ENCODE measurements around the gene GPRC6A.
A peak's percentile ranks its signal among the peaks of the same experiment; 100 is the strongest.

GPRC6A gene

DNA sequence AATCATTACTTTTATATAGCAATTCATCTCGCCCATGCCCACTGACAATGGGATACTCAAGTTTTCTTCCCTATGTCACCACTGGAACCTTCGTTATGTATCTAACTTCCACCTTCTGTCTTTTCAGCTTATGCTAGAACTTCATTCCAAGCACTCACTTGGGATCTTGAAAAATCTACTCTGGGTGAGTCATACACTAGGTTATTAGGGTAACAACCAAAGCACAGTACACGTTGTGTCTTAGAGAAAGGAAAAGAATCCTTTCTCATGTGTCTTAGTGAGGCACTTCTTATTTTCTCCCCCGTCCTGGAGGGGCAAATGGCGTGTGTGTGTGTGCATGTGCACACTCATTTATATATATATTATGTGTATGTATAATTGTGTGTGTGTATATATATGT is 45.0 kb downstream of the GPRC6A start:
- Histone ChIP-seq H2BK15ac (ENCODE audit: low read depth, poor library complexity, severe bottlenecking) (no peak overlapping the region), H3K79me1 (replicated peaks; ENCODE audit: low read length, poor library complexity, severe bottlenecking) (no peaks in the 10 kb centered on the region), H3K23ac (ENCODE audit: low read length in 2 of 2) (no peak overlapping the region), H4K91ac (ENCODE audit: low read length) (no peak overlapping the region), H3K14ac (ENCODE audit: low read length in 2 of 2) (no peak overlapping the region), H3K4ac (ENCODE audit: low read depth in 1 of 2, low read length in 2 of 2) (no peak overlapping the region), H4K8ac (ENCODE audit: low read length) (no peak overlapping the region), H3K27me3 (ENCODE audit: control insufficient read depth in 1 of 2, insufficient read depth in 1 of 2, low read length in 2 of 2) (no peaks in the 10 kb centered on the region), H3K4me2 (ENCODE audit: low read length, poor library complexity, severe bottlenecking) (no peak overlapping the region), H2BK120ac (ENCODE audit: low read depth, low read length) (no peak overlapping the region), H2AFZ (ENCODE audit: low read depth, low read length) (no peak overlapping the region), H3K27ac (ENCODE audit: low read length, poor library complexity, severe bottlenecking) (no peak overlapping the region), H3K18ac (ENCODE audit: low read depth in 1 of 2, low read length in 2 of 2) (no peak overlapping the region), H3K9me3 (ENCODE audit: control insufficient read depth, low read length) (no peaks in the 10 kb centered on the region), H2BK12ac (ENCODE audit: low read length in 2 of 2) (no peak overlapping the region), H2AK5ac (ENCODE audit: low read length, severe bottlenecking) (no peak overlapping the region), H3K9ac (ENCODE audit: low read length) (no peak overlapping the region), H2BK5ac (ENCODE audit: low read depth, low read length, poor library complexity, severe bottlenecking) (no peak overlapping the region), H3K36me3 (ENCODE audit: control insufficient read depth in 1 of 2, insufficient read depth in 2 of 2, low read depth in 1 of 2, low read length in 2 of 2) (no peaks in the 10 kb centered on the region), H3K4me1 (ENCODE audit: control insufficient read depth, insufficient read depth, low read depth, low read length) (no peaks in the 10 kb centered on the region), H3K4me3 (ENCODE audit: insufficient read depth in 1 of 2, low read depth in 1 of 2, low read length in 2 of 2) (no peak overlapping the region)
- 80% methylated on average over 2 of the region's 5 CpGs for WGBS
- DNase-seq: peak; percentile 10

DNA sequence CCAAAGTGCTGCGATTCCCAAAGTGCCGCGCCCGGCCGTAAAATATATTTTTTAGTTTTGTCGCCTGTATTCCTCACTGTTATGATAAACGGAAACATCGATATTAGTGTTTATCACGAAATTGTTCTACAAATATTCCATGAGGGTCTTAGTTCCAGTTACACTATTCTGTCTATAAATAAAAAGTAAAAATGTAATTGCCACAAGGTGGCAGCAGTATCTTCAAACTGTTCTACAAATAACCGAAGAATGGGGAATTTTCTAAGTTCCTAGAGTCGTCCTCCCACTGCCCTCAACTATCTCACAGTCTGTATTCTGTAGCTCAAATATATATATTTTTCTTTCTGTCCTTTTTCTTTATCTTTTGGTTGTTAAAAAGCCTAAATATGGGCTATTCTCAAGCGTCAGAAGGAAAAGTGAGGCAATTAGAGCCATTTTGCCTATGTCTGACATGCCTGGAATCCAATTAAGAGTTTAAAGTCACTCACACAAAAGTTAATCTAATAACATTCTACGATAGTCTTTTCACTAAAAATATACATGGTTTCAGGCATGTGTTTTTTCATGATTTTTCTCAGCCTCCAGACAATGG is 49.2 kb downstream of the GPRC6A start:
- 63% methylated on average over 4 of the region's 13 CpGs for WGBS
- Histone ChIP-seq H2BK5ac (ENCODE audit: low read depth, low read length, poor library complexity, severe bottlenecking) (no peak overlapping the region), H2AFZ (ENCODE audit: low read depth, low read length) (no peak overlapping the region), H3K27me3 (ENCODE audit: control insufficient read depth in 1 of 2, insufficient read depth in 1 of 2, low read length in 2 of 2) (no peaks in the 10 kb centered on the region), H4K8ac (ENCODE audit: low read length) (no peak overlapping the region), H3K4me3 (ENCODE audit: insufficient read depth in 1 of 2, low read depth in 1 of 2, low read length in 2 of 2) (no peak overlapping the region), H3K9me3 (ENCODE audit: control insufficient read depth, low read length) (no peaks in the 10 kb centered on the region), H3K14ac (ENCODE audit: low read length in 2 of 2) (no peak overlapping the region), H2BK120ac (ENCODE audit: low read depth, low read length) (no peak overlapping the region), H3K23ac (ENCODE audit: low read length in 2 of 2) (no peak overlapping the region), H3K4me1 (ENCODE audit: control insufficient read depth, insufficient read depth, low read depth, low read length) (no peaks in the 10 kb centered on the region), H3K9ac (ENCODE audit: low read length) (peak overlapping the region; percentile 54), H3K79me1 (replicated peaks; ENCODE audit: low read length, poor library complexity, severe bottlenecking) (no peaks in the 10 kb centered on the region), H3K27ac (ENCODE audit: low read length, poor library complexity, severe bottlenecking) (no peak overlapping the region), H2AK5ac (ENCODE audit: low read length, severe bottlenecking) (no peak overlapping the region), H2BK15ac (ENCODE audit: low read depth, poor library complexity, severe bottlenecking) (no peak overlapping the region), H3K18ac (ENCODE audit: low read depth in 1 of 2, low read length in 2 of 2) (no peak overlapping the region), H3K4ac (ENCODE audit: low read depth in 1 of 2, low read length in 2 of 2) (no peak overlapping the region), H2BK12ac (ENCODE audit: low read length in 2 of 2) (no peak overlapping the region), H4K91ac (ENCODE audit: low read length) (no peak overlapping the region), H3K36me3 (ENCODE audit: control insufficient read depth in 1 of 2, insufficient read depth in 2 of 2, low read depth in 1 of 2, low read length in 2 of 2) (no peaks in the 10 kb centered on the region), H3K4me2 (ENCODE audit: low read length, poor library complexity, severe bottlenecking) (no peak overlapping the region)
- peak; percentile 44 for DNase-seq

DNA sequence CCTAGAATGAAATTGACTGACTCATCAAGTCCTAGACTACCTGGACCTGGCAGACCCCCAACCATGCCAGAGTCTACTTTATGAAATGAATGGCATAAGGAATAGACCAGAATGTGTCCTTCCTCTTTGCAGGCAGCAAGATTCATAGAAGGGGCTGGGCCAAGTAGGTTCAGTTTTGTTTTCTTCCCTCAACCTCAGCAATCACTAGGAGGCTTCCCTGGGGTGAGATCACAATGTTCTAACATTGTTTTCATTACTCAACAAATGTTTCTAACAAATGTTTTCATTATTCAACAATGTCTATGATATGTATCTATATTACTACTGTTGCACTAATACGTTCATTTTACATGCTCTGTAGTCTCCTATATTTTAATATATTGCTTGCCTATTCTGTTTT is 55.0 kb downstream of the GPRC6A start:
- no peaks in the 10 kb centered on the region for H3K79me1 ChIP-seq (replicated peaks; ENCODE audit: low read length, poor library complexity, severe bottlenecking)
- no peak overlapping the region for H4K91ac ChIP-seq (ENCODE audit: low read length)
- no peak overlapping the region for H2BK15ac ChIP-seq (ENCODE audit: low read depth, poor library complexity, severe bottlenecking)
- DNase-seq: no peak
- H3K27ac ChIP-seq (ENCODE audit: low read length, poor library complexity, severe bottlenecking): no peak overlapping the region
- H2BK12ac ChIP-seq (ENCODE audit: low read length in 2 of 2): no peak overlapping the region
- H2AK5ac ChIP-seq (ENCODE audit: low read length, severe bottlenecking): no peak overlapping the region
- no peak overlapping the region for H3K18ac ChIP-seq (ENCODE audit: low read depth in 1 of 2, low read length in 2 of 2)
- no peak overlapping the region for H3K23ac ChIP-seq (ENCODE audit: low read length in 2 of 2)
- no peak overlapping the region for H2BK5ac ChIP-seq (ENCODE audit: low read depth, low read length, poor library complexity, severe bottlenecking)
- H3K4me2 ChIP-seq (ENCODE audit: low read length, poor library complexity, severe bottlenecking): no peak overlapping the region
- no peak overlapping the region for H2AFZ ChIP-seq (ENCODE audit: low read depth, low read length)
- no peak overlapping the region for H2BK120ac ChIP-seq (ENCODE audit: low read depth, low read length)
- no peak overlapping the region for H4K8ac ChIP-seq (ENCODE audit: low read length)
- H3K9me3 ChIP-seq (ENCODE audit: control insufficient read depth, low read length): no peaks in the 10 kb centered on the region
- H3K9ac ChIP-seq (ENCODE audit: low read length): no peak overlapping the region
- no peaks in the 10 kb centered on the region for H3K4me1 ChIP-seq (ENCODE audit: control insufficient read depth, insufficient read depth, low read depth, low read length)
- WGBS: no CpG with 5 or more reads among the region's 1 CpG
- H3K27me3 ChIP-seq (ENCODE audit: control insufficient read depth in 1 of 2, insufficient read depth in 1 of 2, low read length in 2 of 2): no peaks in the 10 kb centered on the region
- no peak overlapping the region for H3K14ac ChIP-seq (ENCODE audit: low read length in 2 of 2)
- no peak overlapping the region for H3K4me3 ChIP-seq (ENCODE audit: insufficient read depth in 1 of 2, low read depth in 1 of 2, low read length in 2 of 2)
- no peaks in the 10 kb centered on the region for H3K36me3 ChIP-seq (ENCODE audit: control insufficient read depth in 1 of 2, insufficient read depth in 2 of 2, low read depth in 1 of 2, low read length in 2 of 2)
- no peak overlapping the region for H3K4ac ChIP-seq (ENCODE audit: low read depth in 1 of 2, low read length in 2 of 2)

DNA sequence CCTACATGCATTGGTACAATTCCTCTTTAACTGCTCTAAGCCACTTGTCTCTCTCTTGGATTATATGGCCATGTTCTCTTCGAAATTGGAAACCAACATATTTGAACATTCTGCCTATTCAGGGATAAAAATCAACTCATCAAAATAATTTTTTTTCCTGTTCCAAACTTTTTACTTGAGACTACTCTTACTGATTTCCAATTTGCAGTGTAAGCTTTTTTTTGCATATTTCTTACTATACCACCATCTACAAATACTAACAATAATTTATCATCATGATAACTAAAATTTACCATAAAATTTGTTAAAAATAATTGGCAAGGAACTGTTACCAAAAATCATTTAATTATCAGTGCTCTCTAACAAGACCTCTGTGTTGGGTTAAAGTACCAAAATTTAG is 56.4 kb downstream of the GPRC6A start:
- DNase-seq: no peak
- H3K4me2 ChIP-seq (ENCODE audit: low read length, poor library complexity, severe bottlenecking): no peak overlapping the region
- H3K4ac ChIP-seq (ENCODE audit: low read depth in 1 of 2, low read length in 2 of 2): no peak overlapping the region
- H3K4me1 ChIP-seq (ENCODE audit: control insufficient read depth, insufficient read depth, low read depth, low read length): no peaks in the 10 kb centered on the region
- no peak overlapping the region for H2BK120ac ChIP-seq (ENCODE audit: low read depth, low read length)
- H3K9ac ChIP-seq (ENCODE audit: low read length): no peak overlapping the region
- H3K4me3 ChIP-seq (ENCODE audit: insufficient read depth in 1 of 2, low read depth in 1 of 2, low read length in 2 of 2): no peak overlapping the region
- H3K9me3 ChIP-seq (ENCODE audit: control insufficient read depth, low read length): no peaks in the 10 kb centered on the region
- no peak overlapping the region for H3K18ac ChIP-seq (ENCODE audit: low read depth in 1 of 2, low read length in 2 of 2)
- H2BK12ac ChIP-seq (ENCODE audit: low read length in 2 of 2): no peak overlapping the region
- H3K79me1 ChIP-seq (replicated peaks; ENCODE audit: low read length, poor library complexity, severe bottlenecking): no peaks in the 10 kb centered on the region
- no peaks in the 10 kb centered on the region for H3K36me3 ChIP-seq (ENCODE audit: control insufficient read depth in 1 of 2, insufficient read depth in 2 of 2, low read depth in 1 of 2, low read length in 2 of 2)
- H3K23ac ChIP-seq (ENCODE audit: low read length in 2 of 2): no peak overlapping the region
- H3K14ac ChIP-seq (ENCODE audit: low read length in 2 of 2): no peak overlapping the region
- no peak overlapping the region for H3K27ac ChIP-seq (ENCODE audit: low read length, poor library complexity, severe bottlenecking)
- H4K8ac ChIP-seq (ENCODE audit: low read length): no peak overlapping the region
- H2AK5ac ChIP-seq (ENCODE audit: low read length, severe bottlenecking): no peak overlapping the region
- H3K27me3 ChIP-seq (ENCODE audit: control insufficient read depth in 1 of 2, insufficient read depth in 1 of 2, low read length in 2 of 2): no peaks in the 10 kb centered on the region
- WGBS: 56% methylated on average over 1 of the region's 1 CpG
- no peak overlapping the region for H2AFZ ChIP-seq (ENCODE audit: low read depth, low read length)
- H4K91ac ChIP-seq (ENCODE audit: low read length): no peak overlapping the region
- no peak overlapping the region for H2BK5ac ChIP-seq (ENCODE audit: low read depth, low read length, poor library complexity, severe bottlenecking)
- no peak overlapping the region for H2BK15ac ChIP-seq (ENCODE audit: low read depth, poor library complexity, severe bottlenecking)
